ENCODE measurements around the gene HNRNPA3.
"Not testable (repeated sequence)": the region's sequence is repeated elsewhere in the genome, so short reads cannot be mapped to it uniquely, and the experiment has no call there.

DNA sequence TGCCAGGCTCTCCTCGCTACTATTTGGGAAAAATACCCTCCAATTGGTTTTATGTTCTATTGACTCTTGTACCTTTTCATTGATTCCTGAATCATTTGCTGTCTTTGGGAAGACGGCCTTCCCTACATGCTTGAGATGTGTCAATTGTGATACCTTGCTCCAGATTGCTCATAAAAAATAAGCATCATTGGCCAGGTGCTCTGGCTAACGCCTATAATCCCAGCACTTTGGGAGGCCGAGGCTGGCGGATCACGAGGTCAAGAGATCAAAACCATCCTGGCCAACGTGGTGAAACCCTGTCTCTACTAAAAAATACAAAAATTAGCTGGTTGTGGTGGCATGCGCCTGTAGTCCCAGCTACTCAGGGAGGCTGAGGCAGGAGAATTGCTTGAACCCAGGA is 54.4 kb downstream of the HNRNPA3 start:
- TF ChIP-seq, protein P1, sequence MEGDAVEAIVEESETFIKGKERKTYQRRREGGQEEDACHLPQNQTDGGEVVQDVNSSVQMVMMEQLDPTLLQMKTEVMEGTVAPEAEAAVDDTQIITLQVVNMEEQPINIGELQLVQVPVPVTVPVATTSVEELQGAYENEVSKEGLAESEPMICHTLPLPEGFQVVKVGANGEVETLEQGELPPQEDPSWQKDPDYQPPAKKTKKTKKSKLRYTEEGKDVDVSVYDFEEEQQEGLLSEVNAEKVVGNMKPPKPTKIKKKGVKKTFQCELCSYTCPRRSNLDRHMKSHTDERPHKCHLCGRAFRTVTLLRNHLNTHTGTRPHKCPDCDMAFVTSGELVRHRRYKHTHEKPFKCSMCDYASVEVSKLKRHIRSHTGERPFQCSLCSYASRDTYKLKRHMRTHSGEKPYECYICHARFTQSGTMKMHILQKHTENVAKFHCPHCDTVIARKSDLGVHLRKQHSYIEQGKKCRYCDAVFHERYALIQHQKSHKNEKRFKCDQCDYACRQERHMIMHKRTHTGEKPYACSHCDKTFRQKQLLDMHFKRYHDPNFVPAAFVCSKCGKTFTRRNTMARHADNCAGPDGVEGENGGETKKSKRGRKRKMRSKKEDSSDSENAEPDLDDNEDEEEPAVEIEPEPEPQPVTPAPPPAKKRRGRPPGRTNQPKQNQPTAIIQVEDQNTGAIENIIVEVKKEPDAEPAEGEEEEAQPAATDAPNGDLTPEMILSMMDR (IDR thresholded peaks at IDR 0.05; ENCODE audit: extremely low read depth in 1 of 2, insufficient read depth in 1 of 2, low read depth in 1 of 2, low read length in 2 of 2) = not testable (repeated sequence)
- TF ChIP-seq POLR2AphosphoS5 (IDR thresholded peaks at IDR 0.05; ENCODE audit: insufficient read depth, low read depth, low read length); POLR2A (IDR thresholded peaks at IDR 0.05; ENCODE audit: low read depth, low read length); FOS (IDR thresholded peaks at IDR 0.05; ENCODE audit: borderline replicate concordance, insufficient read depth, low read length); EZH2 (IDR thresholded peaks at IDR 0.05; ENCODE audit: borderline replicate concordance, low read depth, low read length, severe bottlenecking); JUN (IDR thresholded peaks at IDR 0.05; ENCODE audit: borderline replicate concordance, insufficient read depth, insufficient read length, low read depth); MYC (IDR thresholded peaks at IDR 0.05; ENCODE audit: low read depth, low read length): not testable (repeated sequence)
- TF ChIP-seq, protein P2, sequence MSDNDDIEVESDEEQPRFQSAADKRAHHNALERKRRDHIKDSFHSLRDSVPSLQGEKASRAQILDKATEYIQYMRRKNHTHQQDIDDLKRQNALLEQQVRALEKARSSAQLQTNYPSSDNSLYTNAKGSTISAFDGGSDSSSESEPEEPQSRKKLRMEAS (IDR thresholded peaks at IDR 0.05; ENCODE audit: insufficient read depth, insufficient read length) = not testable (repeated sequence)

All from endothelial cell of umbilical vein (primary cell).